ENCODE results near the gene MYO5B. TPM values are rescaled to one million over a fixed set of nuclear protein-coding genes. Genes with fewer than 3 reads are reported as not detected.

The MYO5B gene
- total and polyA plus RNA-seq, 2 of the 4 experiments (the other 2 are of a cell fraction), result 0.24 to 0.54 TPM

GRCh38 chr18:50045126-50045525, 149.8 kb downstream of the MYO5B start:
- no peak overlapping the region for H3K27ac ChIP-seq (ENCODE audit: insufficient read depth, low read length)
- 0% methylated on average over 1 of the region's 4 CpGs; no CpG with 5 or more reads in 1 of the 2 experiments for WGBS, 2 experiments (ENCODE audit: extremely low coverage in 2 of 2, insufficient read length in 1 of 2)
- H3K79me1 ChIP-seq (ENCODE audit: low read depth in 1 of 2, low read length in 2 of 2), result no peaks in the 10 kb centered on the region
- H3K4me2 ChIP-seq (ENCODE audit: low read depth, low read length), result no peak overlapping the region
- in situ Hi-C loops (cut with MboI; ENCODE audit: low sequenced_read_pairs), result no loop called here
- BruUV-seq (replicated peaks), result no TSS peak
- no peaks in the 10 kb centered on the region for H3K9me1 ChIP-seq (ENCODE audit: insufficient read depth, low read length)
- H3K4ac ChIP-seq (ENCODE audit: low read depth, low read length), result no peak overlapping the region
- no peak for ATAC-seq (ENCODE audit: low read depth)
- H3K23ac ChIP-seq (ENCODE audit: low read depth, low read length), result no peak overlapping the region
- H3K14ac ChIP-seq (replicated peaks; ENCODE audit: low read depth, low read length), result no peak overlapping the region
- TF ChIP-seq MAZ (IDR thresholded peaks at IDR 0.05; ENCODE audit: borderline replicate concordance, low read depth, low read length) (no peak), RFX5 (IDR thresholded peaks at IDR 0.05; ENCODE audit: low read depth, low read length) (no peak)
- no peak overlapping the region for H2AFZ ChIP-seq (replicated peaks; ENCODE audit: low read length, poor library complexity)
- H4K20me1 ChIP-seq (ENCODE audit: insufficient read depth, low read length), result no peaks in the 10 kb centered on the region
- no peaks in the 10 kb centered on the region for H3K36me3 ChIP-seq (ENCODE audit: control insufficient read depth, insufficient read depth, low read length)
- dilution Hi-C loops (cut with HindIII; ENCODE audit: low sequenced_read_pairs, unreplicated experiment), result no loop called here
- H2BK5ac ChIP-seq (ENCODE audit: low read depth, low read length, poor library complexity, severe bottlenecking), result no peak overlapping the region
- intact Hi-C loops (cut with micrococcal nuclease), result no loop called here
- H2BK120ac ChIP-seq (ENCODE audit: low read depth, low read length), result no peak overlapping the region
- ChIA-PET POLR2A (ENCODE audit: unreplicated experiment) (no interaction called here), CTCF (no interaction called here)
- no peak overlapping the region for H2BK20ac ChIP-seq (ENCODE audit: low read depth, low read length)
- H4K5ac ChIP-seq (ENCODE audit: low read depth, low read length), result no peak overlapping the region
- H4K91ac ChIP-seq (ENCODE audit: insufficient read depth, low read depth, low read length), result no peak overlapping the region
- H3K9me3 ChIP-seq (ENCODE audit: control insufficient read depth, insufficient read depth, low read length), result no peaks in the 10 kb centered on the region
- no peak overlapping the region for H3K9ac ChIP-seq (ENCODE audit: low read depth, low read length)
- no peak for DNase-seq
- H2AK9ac ChIP-seq (replicated peaks; ENCODE audit: low read depth, low read length, poor library complexity), result no peak overlapping the region
- H3K18ac ChIP-seq (ENCODE audit: low read depth, low read length), result no peak overlapping the region
- no peak overlapping the region for H4K8ac ChIP-seq (ENCODE audit: low read depth in 2 of 2, low read length in 2 of 2)
- no peak overlapping the region for H3K4me3 ChIP-seq (ENCODE audit: insufficient read depth, low read depth, low read length)
- no peak overlapping the region for H3K56ac ChIP-seq (ENCODE audit: extremely low read depth, insufficient read depth, low read length)
- H3K4me1 ChIP-seq (ENCODE audit: control insufficient read depth, insufficient read depth, low read length), result no peaks in the 10 kb centered on the region
- H3K27me3 ChIP-seq (ENCODE audit: control insufficient read depth, insufficient read depth, low read length), result no peaks in the 10 kb centered on the region
- no peak overlapping the region for H2AK5ac ChIP-seq (ENCODE audit: low read depth, low read length)
- H2BK15ac ChIP-seq (ENCODE audit: low read depth, low read length), result no peak overlapping the region

All from IMR-90 (cell line).